NCI-H69 (cell line): ENCODE measurements around the gene LDHD.

Experiments used
- DNase-seq: peaks from one replicate; lab custom pipeline; 2025; lab: John Stamatoyannopoulos, UW

The LDHD gene

DNA sequence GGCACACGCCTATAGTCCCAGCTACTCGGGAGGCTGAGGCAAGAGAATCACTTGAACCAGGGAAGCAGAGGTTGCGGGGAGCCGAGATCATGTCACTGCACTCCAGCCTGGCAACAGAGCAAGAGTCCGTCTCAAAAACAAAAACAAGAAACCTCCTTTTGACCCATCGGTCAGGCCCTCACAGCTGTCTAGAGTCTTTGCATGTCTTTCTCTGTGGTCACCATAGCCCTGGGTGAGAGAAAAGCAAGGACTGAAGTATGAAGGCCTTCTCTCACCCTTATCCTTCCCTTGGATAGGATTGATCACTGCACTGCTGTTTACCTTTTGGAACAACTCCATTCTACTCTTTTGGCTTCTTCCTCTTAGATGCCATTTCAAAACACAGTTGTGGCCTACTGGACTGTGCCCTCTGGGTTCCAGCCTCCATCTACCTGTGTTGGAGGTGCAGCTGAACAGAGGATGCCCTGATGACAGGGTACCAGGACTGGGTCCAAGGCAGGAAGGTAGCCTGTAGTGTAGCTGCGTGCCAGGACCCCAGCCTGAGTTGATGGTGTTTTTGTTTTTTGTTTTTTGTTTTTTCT lies 37.1 kb downstream of the LDHD start:
- DNase-seq = no peak

DNA sequence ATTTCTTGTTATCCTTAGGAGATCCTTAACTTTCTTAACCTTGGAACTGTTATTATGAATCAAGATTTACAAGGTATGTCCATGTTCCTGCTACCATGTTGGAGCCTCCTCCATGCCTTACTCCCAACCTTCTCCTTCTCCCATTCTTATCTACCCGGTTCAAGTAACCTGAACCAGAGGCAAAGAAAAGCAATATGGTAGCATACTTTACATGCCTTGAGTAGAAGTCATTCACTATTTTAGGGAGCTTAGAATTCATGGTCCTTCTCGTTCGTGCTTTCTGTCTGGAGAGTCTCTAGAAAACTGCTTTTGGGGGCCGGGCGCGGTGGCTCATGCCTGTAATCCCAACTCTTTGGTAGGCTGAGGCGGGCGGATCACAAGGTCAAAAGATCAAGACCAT lies 37.7 kb downstream of the LDHD start:
- no peak for DNase-seq

DNA sequence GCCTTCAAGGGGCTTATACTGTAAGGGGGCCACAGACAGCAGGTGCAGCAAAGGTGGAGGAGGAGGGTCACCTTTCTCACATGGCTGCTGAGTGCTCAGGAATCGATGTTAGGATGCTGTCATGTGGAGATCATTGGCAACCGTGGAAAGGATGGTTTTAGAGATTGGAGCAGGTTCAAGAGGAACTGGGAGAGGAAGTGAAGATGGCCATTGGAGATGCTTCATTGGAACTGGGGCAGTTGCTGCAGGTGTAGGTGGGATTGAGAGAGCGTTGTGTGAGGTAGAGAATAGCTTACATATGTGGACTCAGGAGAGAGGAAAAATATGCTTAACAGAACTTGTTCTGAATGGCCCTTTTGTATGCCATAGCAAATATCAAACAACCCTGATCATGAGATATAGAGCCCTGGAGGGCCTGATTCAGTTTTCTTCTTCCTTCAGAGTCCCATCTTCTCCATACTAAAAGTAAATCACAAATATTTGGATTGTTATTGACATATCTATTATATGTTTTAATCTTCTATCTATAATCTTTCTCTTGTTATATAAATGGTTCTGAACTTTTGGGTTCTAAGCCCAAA lies 40.8 kb downstream of the LDHD start:
- no peak for DNase-seq

- no peak for DNase-seq
These were observed 41.5 kb downstream of the LDHD start for GRCh38 chr16:75074920-75075687.

DNA sequence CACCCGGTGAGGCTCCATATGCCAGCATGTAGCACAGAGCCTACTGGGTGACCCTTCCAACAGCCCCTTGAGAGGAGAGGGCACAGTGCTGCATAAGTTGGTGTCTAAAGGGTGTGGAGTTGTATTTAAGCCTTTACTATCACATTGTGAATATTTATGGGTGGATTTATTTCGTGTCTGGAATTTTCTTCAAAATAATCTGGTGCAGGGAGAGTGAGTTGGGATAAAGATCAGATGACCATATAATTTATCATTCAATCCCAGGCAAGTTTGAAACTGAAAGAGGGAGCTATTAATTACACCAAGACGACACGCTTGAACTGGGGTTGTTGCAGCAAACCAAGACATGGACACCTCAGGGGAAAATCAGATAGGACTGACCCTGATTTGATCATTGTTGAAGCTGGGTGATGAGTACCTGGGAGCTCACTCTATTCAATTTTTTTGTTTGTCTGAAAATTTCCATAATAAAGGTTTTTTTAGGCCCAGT lies 42.2 kb downstream of the LDHD start:
- DNase-seq = no peak

DNA sequence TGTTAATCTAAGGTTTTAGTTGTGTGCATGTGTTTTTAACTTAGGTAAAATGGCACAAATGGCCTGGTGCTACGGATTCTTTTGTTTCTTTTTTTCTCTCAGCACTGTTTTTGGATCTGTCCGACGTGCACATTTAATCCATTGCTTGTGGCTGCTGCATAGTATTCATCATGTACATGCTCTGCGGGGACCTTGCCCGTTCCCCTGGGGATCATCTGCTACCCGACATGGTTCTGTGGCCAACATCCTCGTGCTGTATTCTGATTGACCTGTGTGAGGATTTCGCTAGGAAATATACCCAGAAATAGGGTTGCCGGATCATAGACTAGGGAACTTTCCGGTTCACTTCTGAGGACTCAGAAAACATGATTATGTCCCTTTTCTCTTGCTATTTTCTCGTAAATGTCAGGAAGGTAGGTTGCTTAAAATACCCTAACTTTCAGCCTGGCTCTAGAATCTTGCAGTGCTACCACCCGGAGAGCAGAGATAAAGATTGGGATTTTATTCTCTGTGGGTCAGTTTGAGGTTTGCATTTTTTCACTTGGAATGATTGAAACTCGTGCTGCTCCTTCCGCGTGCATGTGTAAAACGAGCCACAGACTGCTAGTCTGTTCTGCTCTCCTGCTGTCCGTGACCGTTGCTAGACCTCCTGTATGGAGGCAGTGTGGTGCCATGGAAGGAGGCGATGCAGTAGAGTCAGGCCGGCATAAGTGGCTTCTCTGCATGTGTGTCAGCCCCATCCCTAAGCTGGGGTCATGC lies 42.9 kb downstream of the LDHD start:
- DNase-seq = peak; percentile 3

DNA sequence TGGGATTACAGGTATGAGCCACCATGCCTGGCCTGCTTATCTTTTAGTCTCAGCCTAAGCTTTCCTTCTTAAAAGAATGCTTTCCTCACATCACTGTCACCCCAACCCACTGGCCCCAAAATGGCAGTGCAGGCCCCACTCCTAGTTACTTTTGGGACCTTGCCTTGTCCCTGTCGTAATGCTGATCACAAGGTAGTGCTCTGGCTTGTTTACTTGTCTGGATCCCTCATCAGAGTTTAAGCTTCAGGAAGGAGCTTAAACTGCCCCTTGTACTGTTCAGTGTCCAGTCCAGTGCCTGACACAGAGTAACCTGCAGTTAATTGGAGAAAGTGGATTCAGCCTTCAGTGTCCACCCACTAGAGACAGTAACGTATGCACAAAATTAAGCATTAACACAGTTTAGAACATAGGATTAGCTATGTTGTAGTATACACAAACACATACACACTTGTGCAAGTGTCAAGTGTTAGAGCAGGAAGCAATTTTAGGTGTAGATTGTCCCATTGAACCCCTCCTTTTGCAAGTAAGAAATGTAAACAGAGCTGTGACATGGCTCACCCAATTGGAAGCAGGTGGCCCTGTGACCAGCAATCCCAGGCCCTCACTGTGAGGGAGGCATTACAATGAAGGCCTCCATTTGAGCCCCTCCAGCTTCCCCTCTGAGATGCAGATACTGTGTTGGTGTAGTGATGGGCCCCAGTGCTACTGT lies 44.2 kb downstream of the LDHD start:
- no peak for DNase-seq

- no peak for DNase-seq
These were observed 45.0 kb downstream of the LDHD start for GRCh38 chr16:75071621-75072020.

DNA sequence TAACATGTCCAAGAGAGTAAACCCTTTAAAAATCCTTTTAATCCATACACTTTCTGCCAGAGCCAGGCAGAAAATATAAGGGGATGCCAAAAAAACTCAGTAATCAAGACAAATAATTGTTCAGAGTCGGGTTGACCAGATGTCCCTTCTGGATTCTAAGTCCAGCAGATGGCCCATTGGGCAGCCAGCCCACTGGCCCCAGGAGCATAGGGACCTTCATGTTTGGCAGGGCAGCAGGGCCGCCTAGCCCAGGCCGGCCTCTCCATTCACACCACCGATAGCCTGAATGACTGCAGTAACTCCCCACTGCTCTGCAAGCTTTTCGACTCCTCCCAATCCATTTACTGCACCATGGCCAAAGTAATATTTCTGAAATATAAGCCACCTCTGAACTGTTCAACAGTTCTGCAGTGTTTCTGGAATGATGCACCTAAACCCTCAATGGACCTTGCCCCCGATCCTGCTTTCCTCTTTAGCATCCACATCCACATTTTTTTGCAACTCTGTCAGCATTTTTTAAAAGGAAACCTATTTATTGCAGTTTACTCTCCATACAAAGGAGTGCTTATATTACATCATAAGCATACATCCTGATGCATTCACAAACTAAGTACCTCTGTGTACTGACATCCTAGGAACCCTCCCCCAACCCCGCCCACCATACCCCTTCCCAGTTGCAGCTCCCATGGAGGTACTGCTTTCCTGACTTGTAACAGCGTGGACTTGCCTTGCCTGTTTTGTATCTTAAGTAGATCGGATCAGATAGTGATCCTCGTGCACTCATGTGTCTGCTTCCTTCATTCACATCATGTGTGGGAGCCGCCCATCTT lies 46.4 kb downstream of the LDHD start:
- peak; percentile 18 for DNase-seq

- no peak for DNase-seq
These were observed 48.2 kb downstream of the LDHD start for GRCh38 chr16:75068085-75069031.

- DNase-seq = no peak
These were observed 49.6 kb downstream of the LDHD start for GRCh38 chr16:75066861-75067447.

- DNase-seq = peak; percentile 3
These were observed 50.9 kb downstream of the LDHD start for GRCh38 chr16:75065521-75066149.

DNA sequence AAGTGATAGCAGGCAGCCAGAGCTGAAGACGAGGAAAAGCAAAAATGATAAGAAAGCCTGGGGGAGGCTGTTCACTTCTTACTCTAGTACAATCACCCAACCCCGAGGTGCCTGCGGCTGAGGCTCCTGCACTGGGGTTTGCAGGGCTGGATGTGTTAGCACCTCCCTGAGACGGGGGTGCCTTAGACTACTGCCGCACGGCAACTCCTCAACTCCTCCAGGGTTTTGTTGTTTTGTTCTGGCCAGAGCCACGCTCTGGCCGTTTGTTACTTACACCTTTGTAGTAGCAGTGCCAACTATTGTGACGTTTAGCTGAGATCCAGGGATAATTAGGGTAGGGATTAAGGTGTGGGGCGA lies 51.5 kb downstream of the LDHD start:
- no peak for DNase-seq

- DNase-seq = no peak
These were observed 52.0 kb downstream of the LDHD start for GRCh38 chr16:75064403-75065148.

DNA sequence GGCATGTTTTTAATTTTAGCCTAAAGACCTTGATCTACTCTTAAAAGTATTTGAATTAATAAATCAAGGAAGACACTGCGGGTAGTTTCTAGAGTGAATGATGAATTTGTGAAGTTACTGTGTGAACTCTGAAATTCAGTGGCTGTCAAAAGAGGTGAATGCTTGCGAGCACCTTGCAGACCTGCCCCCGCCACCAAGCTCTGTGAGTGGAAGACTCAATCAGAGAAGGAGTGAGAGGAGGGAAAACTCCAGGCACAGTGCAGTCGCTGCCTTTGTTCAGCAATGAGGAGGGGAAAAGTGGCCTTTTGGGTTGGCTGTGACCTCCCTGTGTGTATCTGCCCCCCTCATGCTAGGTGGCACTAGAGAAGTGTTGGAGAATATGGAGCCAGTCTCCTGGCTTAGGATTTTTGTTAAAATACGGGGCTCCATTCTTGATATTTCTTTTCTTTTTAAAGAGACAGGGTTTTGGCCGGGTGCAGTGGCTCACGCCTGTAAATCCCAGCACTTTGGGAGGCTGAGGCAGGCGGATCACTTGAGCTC lies 53.0 kb downstream of the LDHD start:
- no peak for DNase-seq

DNA sequence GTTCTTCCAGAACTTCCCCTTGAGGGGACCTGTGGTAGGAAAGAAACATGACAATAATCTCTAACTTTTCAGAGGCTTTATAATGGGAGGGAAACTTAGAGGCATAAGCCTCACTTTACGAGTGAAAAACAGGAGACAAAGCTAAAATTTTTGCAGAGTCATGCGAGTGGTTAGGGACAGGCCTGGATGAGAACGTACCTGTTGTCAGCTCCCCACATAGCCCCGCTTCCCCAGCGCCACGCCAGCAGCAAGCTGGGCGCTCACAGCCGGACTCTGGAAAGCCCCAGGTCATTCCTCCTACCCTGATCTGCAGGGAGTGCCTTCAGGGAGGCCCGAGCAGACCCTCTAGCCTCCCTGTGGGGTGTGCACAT lies 53.6 kb downstream of the LDHD start:
- DNase-seq = no peak

GRCh38 chr16:75062135-75062975 lies 54.2 kb downstream of the LDHD start:
- no peak for DNase-seq
